ENCODE measurements around the gene RHOXF2. TPM values are rescaled to one million over a fixed set of nuclear protein-coding genes. Genes with fewer than 3 reads are reported as not detected.
"Not testable (repeated sequence)": the region's sequence is repeated elsewhere in the genome, so short reads cannot be mapped to it uniquely, and the experiment has no call there.

Gene RHOXF2
- polyA plus RNA-seq, 4 donors, result 0.04 TPM; not detected in 3

GRCh38 chrX:120159086-120159485 is 673 bp downstream of the RHOXF2 start:
- DNase-seq; H3K36me3 ChIP-seq (ENCODE audit: control insufficient read depth in 3 of 3, insufficient read depth in 2 of 3, low read depth in 1 of 3, low read length in 3 of 3); H3K27ac ChIP-seq (ENCODE audit: low read depth in 1 of 3, low read length in 2 of 3); H3K4me1 ChIP-seq (ENCODE audit: control insufficient read depth in 3 of 3, insufficient read depth in 2 of 3, low read depth in 1 of 3, low read length in 2 of 3); FAIRE-seq; H3K9me3 ChIP-seq (ENCODE audit: control insufficient read depth in 2 of 2, insufficient read depth in 1 of 2, low read depth in 1 of 2, low read length in 1 of 2); H3K4me3 ChIP-seq (ENCODE audit: low read depth in 1 of 3, low read length in 3 of 3); H3K27me3 ChIP-seq (ENCODE audit: control insufficient read depth in 3 of 3, insufficient read depth in 3 of 3, low read length in 3 of 3): not testable (repeated sequence)
- WGBS, 3 donors, result 90 to 98% (median 96%) methylated on average over 2 to 30 of the region's 33 CpGs

- not testable (repeated sequence) for H3K9me3 ChIP-seq (ENCODE audit: control insufficient read depth in 2 of 2, insufficient read depth in 1 of 2, low read depth in 1 of 2, low read length in 1 of 2); H3K4me1 ChIP-seq (ENCODE audit: control insufficient read depth in 3 of 3, insufficient read depth in 2 of 3, low read depth in 1 of 3, low read length in 2 of 3); DNase-seq; H3K27me3 ChIP-seq (ENCODE audit: control insufficient read depth in 3 of 3, insufficient read depth in 3 of 3, low read length in 3 of 3); H3K4me3 ChIP-seq (ENCODE audit: low read depth in 1 of 3, low read length in 3 of 3); H3K27ac ChIP-seq (ENCODE audit: low read depth in 1 of 3, low read length in 2 of 3); FAIRE-seq; H3K36me3 ChIP-seq (ENCODE audit: control insufficient read depth in 3 of 3, insufficient read depth in 2 of 3, low read depth in 1 of 3, low read length in 3 of 3)
- WGBS, 3 donors, result no CpG with 5 or more reads among the region's 6 CpGs
Measured at GRCh38 chrX:120193254-120193653, 34.8 kb downstream of the RHOXF2 start.

- no CpG with 5 or more reads among the region's 2 CpGs for WGBS, 3 donors
- H3K4me3 ChIP-seq (ENCODE audit: low read depth in 1 of 3, low read length in 3 of 3); H3K4me1 ChIP-seq (ENCODE audit: control insufficient read depth in 3 of 3, insufficient read depth in 2 of 3, low read depth in 1 of 3, low read length in 2 of 3); H3K27ac ChIP-seq (ENCODE audit: low read depth in 1 of 3, low read length in 2 of 3); H3K36me3 ChIP-seq (ENCODE audit: control insufficient read depth in 3 of 3, insufficient read depth in 2 of 3, low read depth in 1 of 3, low read length in 3 of 3); H3K9me3 ChIP-seq (ENCODE audit: control insufficient read depth in 2 of 2, insufficient read depth in 1 of 2, low read depth in 1 of 2, low read length in 1 of 2); DNase-seq; FAIRE-seq; H3K27me3 ChIP-seq (ENCODE audit: control insufficient read depth in 3 of 3, insufficient read depth in 3 of 3, low read length in 3 of 3): not testable (repeated sequence)
Measured at GRCh38 chrX:120193720-120194119, 35.3 kb downstream of the RHOXF2 start.

- FAIRE-seq; H3K4me3 ChIP-seq (ENCODE audit: low read depth in 1 of 3, low read length in 3 of 3); H3K27ac ChIP-seq (ENCODE audit: low read depth in 1 of 3, low read length in 2 of 3); DNase-seq; H3K9me3 ChIP-seq (ENCODE audit: control insufficient read depth in 2 of 2, insufficient read depth in 1 of 2, low read depth in 1 of 2, low read length in 1 of 2); H3K36me3 ChIP-seq (ENCODE audit: control insufficient read depth in 3 of 3, insufficient read depth in 2 of 3, low read depth in 1 of 3, low read length in 3 of 3); H3K27me3 ChIP-seq (ENCODE audit: control insufficient read depth in 3 of 3, insufficient read depth in 3 of 3, low read length in 3 of 3); H3K4me1 ChIP-seq (ENCODE audit: control insufficient read depth in 3 of 3, insufficient read depth in 2 of 3, low read depth in 1 of 3, low read length in 2 of 3): not testable (repeated sequence)
- WGBS, 3 donors, result no CpG with 5 or more reads among the region's 6 CpGs
Measured at GRCh38 chrX:120195786-120196185, 37.4 kb downstream of the RHOXF2 start.

GRCh38 chrX:120196626-120197283 is 38.3 kb downstream of the RHOXF2 start:
- WGBS, 3 donors, result no CpG with 5 or more reads among the region's 8 CpGs
- not testable (repeated sequence) for DNase-seq, FAIRE-seq

GRCh38 chrX:120200851-120201250 is 42.4 kb downstream of the RHOXF2 start:
- FAIRE-seq, result no peak
- H3K9me3 ChIP-seq (ENCODE audit: control insufficient read depth in 2 of 2, insufficient read depth in 1 of 2, low read depth in 1 of 2, low read length in 1 of 2), result no peaks in the 10 kb centered on the region
- H3K36me3 ChIP-seq (ENCODE audit: control insufficient read depth in 3 of 3, insufficient read depth in 2 of 3, low read depth in 1 of 3, low read length in 3 of 3), result no peaks in the 10 kb centered on the region
- no peaks in the 10 kb centered on the region for H3K4me1 ChIP-seq (ENCODE audit: control insufficient read depth in 3 of 3, insufficient read depth in 2 of 3, low read depth in 1 of 3, low read length in 2 of 3)
- WGBS, 3 donors, result 84 to 95% (median 93%) methylated on average over 11 of the region's 11 CpGs
- DNase-seq, result no peak
- H3K27me3 ChIP-seq (ENCODE audit: control insufficient read depth in 3 of 3, insufficient read depth in 3 of 3, low read length in 3 of 3), result no peaks in the 10 kb centered on the region
- no peak overlapping the region for H3K4me3 ChIP-seq (ENCODE audit: low read depth in 1 of 3, low read length in 3 of 3)
- no peak overlapping the region for H3K27ac ChIP-seq (ENCODE audit: low read depth in 1 of 3, low read length in 2 of 3)

More at GRCh38 chrX:120196626-120197283, 38.3 kb downstream of the RHOXF2 start:
- H3K4me1 ChIP-seq (ENCODE audit: control insufficient read depth in 3 of 3, insufficient read depth in 2 of 3, low read depth in 1 of 3, low read length in 2 of 3); H3K27me3 ChIP-seq (ENCODE audit: control insufficient read depth in 3 of 3, insufficient read depth in 3 of 3, low read length in 3 of 3); H3K36me3 ChIP-seq (ENCODE audit: control insufficient read depth in 3 of 3, insufficient read depth in 2 of 3, low read depth in 1 of 3, low read length in 3 of 3); H3K9me3 ChIP-seq (ENCODE audit: control insufficient read depth in 2 of 2, insufficient read depth in 1 of 2, low read depth in 1 of 2, low read length in 1 of 2); H3K4me3 ChIP-seq (ENCODE audit: low read depth in 1 of 3, low read length in 3 of 3); H3K27ac ChIP-seq (ENCODE audit: low read depth in 1 of 3, low read length in 2 of 3): not testable (repeated sequence)

GRCh38 chrX:120205816-120206753 is 47.7 kb downstream of the RHOXF2 start:
- no peaks in the 10 kb centered on the region for H3K9me3 ChIP-seq (ENCODE audit: control insufficient read depth in 2 of 2, insufficient read depth in 1 of 2, low read depth in 1 of 2, low read length in 1 of 2)
- no peak overlapping the region for H3K27ac ChIP-seq (ENCODE audit: low read depth in 1 of 3, low read length in 2 of 3)
- DNase-seq, result no peak
- WGBS, 3 donors, result 77 to 92% (median 85%) methylated on average over 10 to 12 of the region's 12 CpGs
- FAIRE-seq, result no peak
- no peak overlapping the region for H3K4me3 ChIP-seq (ENCODE audit: low read depth in 1 of 3, low read length in 3 of 3)
- no peaks in the 10 kb centered on the region for H3K4me1 ChIP-seq (ENCODE audit: control insufficient read depth in 3 of 3, insufficient read depth in 2 of 3, low read depth in 1 of 3, low read length in 2 of 3)
- no peaks in the 10 kb centered on the region for H3K36me3 ChIP-seq (ENCODE audit: control insufficient read depth in 3 of 3, insufficient read depth in 2 of 3, low read depth in 1 of 3, low read length in 3 of 3)
- no peaks in the 10 kb centered on the region for H3K27me3 ChIP-seq (ENCODE audit: control insufficient read depth in 3 of 3, insufficient read depth in 3 of 3, low read length in 3 of 3)

- no peaks in the 10 kb centered on the region for H3K9me3 ChIP-seq (ENCODE audit: control insufficient read depth in 2 of 2, insufficient read depth in 1 of 2, low read depth in 1 of 2, low read length in 1 of 2)
- 79 to 90% (median 79%) methylated on average over 8 of the region's 8 CpGs for WGBS, 3 donors
- FAIRE-seq, result no peak
- H3K27me3 ChIP-seq (ENCODE audit: control insufficient read depth in 3 of 3, insufficient read depth in 3 of 3, low read length in 3 of 3), result no peaks in the 10 kb centered on the region
- H3K4me3 ChIP-seq (ENCODE audit: low read depth in 1 of 3, low read length in 3 of 3), result no peak overlapping the region
- H3K27ac ChIP-seq (ENCODE audit: low read depth in 1 of 3, low read length in 2 of 3), result no peak overlapping the region
- no peaks in the 10 kb centered on the region for H3K4me1 ChIP-seq (ENCODE audit: control insufficient read depth in 3 of 3, insufficient read depth in 2 of 3, low read depth in 1 of 3, low read length in 2 of 3)
- DNase-seq, result no peak
- H3K36me3 ChIP-seq (ENCODE audit: control insufficient read depth in 3 of 3, insufficient read depth in 2 of 3, low read depth in 1 of 3, low read length in 3 of 3), result no peaks in the 10 kb centered on the region
Measured at GRCh38 chrX:120207009-120207605, 48.7 kb downstream of the RHOXF2 start.
